OCI-LY1 (cell line): ENCODE results near the gene NFYA.
A peak's percentile ranks its signal among the peaks of the same experiment; 100 is the strongest.

Source experiments
- H2AFZ ChIP-seq: fragments of 200-600 bp; sonication (generic), shearing (Covaris generic); 2 replicates; pipeline ENCODE4 v1.6.0; 2014; ENCODE audit warnings: antibody characterized with exemption, mild to moderate bottlenecking, low read length
- H3F3A ChIP-seq: fragments of 200-600 bp; sonication (generic), shearing (Covaris generic); 2 replicates; pipeline ENCODE4 v1.6.0; 2014; ENCODE audit warnings: mild to moderate bottlenecking, antibody characterized with exemption, low read length, moderate library complexity; ENCODE audit not compliant: insufficient read depth
- H3K27ac ChIP-seq: fragments of 200-600 bp; sonication (generic); 2 replicates; pipeline ENCODE4 v1.5.1; 2014; ENCODE audit warnings: low read length, mixed run types, mild to moderate bottlenecking, low read depth; ENCODE audit not compliant: poor library complexity, severe bottlenecking
- H3K27me3 ChIP-seq: fragments of 200-600 bp; sonication (generic); 2 replicates; pipeline ENCODE4 v1.6.0; 2014; ENCODE audit warnings: antibody characterized with exemption, mild to moderate bottlenecking, low read length, moderate library complexity; ENCODE audit not compliant: insufficient read depth
- H3K36me3 ChIP-seq: fragments of 200-600 bp; sonication (generic); 2 replicates; pipeline ENCODE4 v1.6.1; 2014; ENCODE audit warnings: mild to moderate bottlenecking, antibody characterized with exemption, low read length, moderate library complexity, mixed read lengths; ENCODE audit not compliant: insufficient read depth
- H3K4me1 ChIP-seq: fragments of 200-600 bp; sonication (generic); 2 replicates; pipeline ENCODE4 v1.5.1; 2014; ENCODE audit warnings: mild to moderate bottlenecking, low read length, moderate library complexity; ENCODE audit not compliant: insufficient read depth, severe bottlenecking
- H3K4me2 ChIP-seq: fragments of 200-600 bp; sonication (generic), shearing (Covaris generic); 2 replicates; pipeline ENCODE4 v1.6.1; 2014; ENCODE audit warnings: low read length
- H3K4me3 ChIP-seq: fragments of 200-600 bp; sonication (generic); 2 replicates; pipeline ENCODE4 v1.5.1; 2014; ENCODE audit warnings: low read length, low read depth, mild to moderate bottlenecking, mixed read lengths; ENCODE audit not compliant: poor library complexity, severe bottlenecking
- H3K79me2 ChIP-seq: fragments of 200-600 bp; shearing (Covaris generic); 2 replicates; pipeline ENCODE4 v1.6.1; 2016; ENCODE audit warnings: mixed run types, low read length, mixed read lengths; ENCODE audit not compliant: insufficient read depth
- H3K9ac ChIP-seq: fragments of 200-600 bp; sonication (generic), shearing (Covaris generic); 2 replicates; pipeline ENCODE4 v1.6.1; 2014; ENCODE audit warnings: mild to moderate bottlenecking, low read length, mixed read lengths
- H3K9me2 ChIP-seq: fragments of 200-600 bp; sonication (generic), shearing (Covaris generic); 2 replicates; pipeline ENCODE4 v1.6.1; 2014; ENCODE audit warnings: low read depth, mild to moderate bottlenecking, low read length, mixed read lengths
- H3K9me3 ChIP-seq: fragments of 200-600 bp; shearing (Covaris generic); 2 replicates; pipeline ENCODE4 v1.6.1; 2014; ENCODE audit warnings: low read length, mixed read lengths
- H4K20me1 ChIP-seq: fragments of 200-600 bp; sonication (generic), shearing (Covaris generic); 2 replicates; pipeline ENCODE4 v1.6.0; 2016; ENCODE audit warnings: mild to moderate bottlenecking, low read length; ENCODE audit not compliant: insufficient read depth
- EZH2 ChIP-seq: fragments of 200-600 bp; sonication (generic), shearing (Covaris generic); IDR thresholded peaks from 2 replicates; pipeline ENCODE4 v1.8.0; 2017; ENCODE audit warnings: borderline replicate concordance, mixed run types, mild to moderate bottlenecking, antibody characterized with exemption, low read length, moderate library complexity, mixed read lengths
- TF ChIP-seq, protein P1 (sequence below): fragments of 200-600 bp; sonication (generic), shearing (Covaris generic); IDR thresholded peaks from 2 replicates; pipeline ENCODE4 v1.5.1; 2017; ENCODE audit warnings: mild to moderate bottlenecking, antibody characterized with exemption, low read length, moderate library complexity, mixed read lengths

The NFYA gene

DNA sequence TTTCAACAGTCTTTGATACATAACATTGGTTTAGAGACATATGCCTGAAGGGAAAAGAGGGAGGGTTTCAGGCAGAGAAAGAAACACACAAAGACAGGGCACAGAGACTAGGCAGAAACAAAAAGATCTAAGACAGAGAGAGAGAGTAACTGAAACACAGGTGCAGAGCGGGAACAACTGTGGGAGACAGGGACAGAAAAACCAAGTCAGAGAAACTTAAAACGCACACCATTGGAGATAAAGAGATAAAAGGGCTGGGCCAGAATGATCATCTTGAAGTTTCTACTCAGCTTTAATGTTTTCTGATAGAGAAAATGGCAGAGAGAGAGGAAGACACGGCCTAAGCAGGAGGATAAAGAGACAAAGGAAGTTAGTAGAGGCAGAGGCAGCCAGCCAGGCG lies 45.5 kb upstream of the NFYA start:
- H2AFZ ChIP-seq, result no peak overlapping the region

DNA sequence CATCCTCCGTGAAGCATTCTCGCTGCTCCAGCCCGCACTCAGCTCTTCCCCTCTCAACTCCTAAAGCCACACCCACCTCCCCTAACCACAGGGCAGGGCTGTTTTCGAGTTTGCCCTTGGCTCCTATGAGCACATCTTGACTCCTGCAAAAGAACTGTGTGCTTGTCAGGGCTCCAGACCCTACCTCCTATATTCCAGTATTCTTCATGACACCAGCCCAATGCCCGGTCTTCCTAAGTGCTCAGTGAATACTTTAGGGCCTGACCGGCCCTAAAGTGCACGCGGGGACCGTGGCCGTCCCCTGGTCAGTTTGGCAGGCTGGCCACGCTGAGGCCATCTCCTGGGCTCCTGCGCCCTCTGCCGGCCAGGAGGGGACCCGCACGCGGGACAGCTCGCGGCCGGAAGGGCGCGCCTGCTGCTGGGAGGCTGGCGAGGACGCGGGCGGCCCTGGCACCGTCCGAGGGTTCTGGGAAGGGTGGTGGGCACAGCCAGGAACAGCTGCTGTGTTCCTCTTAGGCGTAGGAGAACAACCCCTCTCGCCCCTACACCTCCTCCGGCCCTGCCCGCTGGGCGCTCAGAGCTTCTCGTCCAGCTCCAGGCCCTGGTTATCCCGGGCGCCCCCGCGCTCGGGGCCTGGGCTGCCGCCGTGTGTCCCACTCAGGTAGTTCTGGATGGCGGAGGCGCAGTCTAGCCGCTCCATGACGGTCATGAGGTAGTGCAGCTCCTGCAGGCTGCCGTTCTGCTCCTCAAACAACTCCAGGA lies 44.8 kb upstream of the NFYA start:
- Histone ChIP-seq H3K79me2 (no peaks in the 10 kb centered on the region), H3K9me2 (no peaks in the 10 kb centered on the region), H3K36me3 (no peaks in the 10 kb centered on the region), H3K4me3 (peak overlapping the region; percentile 52), H3K27me3 (no peaks in the 10 kb centered on the region; the same call in 1 of the 2 replicates), H2AFZ (0 out of 2 replicates have a peak overlapping the region, but pooled peaks have one; percentile 11), H3K27ac (no peak overlapping the region), H3K4me1 (peaks cover 15% of the 10 kb centered on the region), H3K9me3 (no peaks in the 10 kb centered on the region), H4K20me1 (no peaks in the 10 kb centered on the region), H3K9ac (peak overlapping the region; percentile 53; the same call in 1 of the 2 replicates), H3K4me2 (peak overlapping the region; percentile 68), H3F3A (no peaks in the 10 kb centered on the region)
- TF ChIP-seq EZH2, result no peak
- TF ChIP-seq, protein P1, sequence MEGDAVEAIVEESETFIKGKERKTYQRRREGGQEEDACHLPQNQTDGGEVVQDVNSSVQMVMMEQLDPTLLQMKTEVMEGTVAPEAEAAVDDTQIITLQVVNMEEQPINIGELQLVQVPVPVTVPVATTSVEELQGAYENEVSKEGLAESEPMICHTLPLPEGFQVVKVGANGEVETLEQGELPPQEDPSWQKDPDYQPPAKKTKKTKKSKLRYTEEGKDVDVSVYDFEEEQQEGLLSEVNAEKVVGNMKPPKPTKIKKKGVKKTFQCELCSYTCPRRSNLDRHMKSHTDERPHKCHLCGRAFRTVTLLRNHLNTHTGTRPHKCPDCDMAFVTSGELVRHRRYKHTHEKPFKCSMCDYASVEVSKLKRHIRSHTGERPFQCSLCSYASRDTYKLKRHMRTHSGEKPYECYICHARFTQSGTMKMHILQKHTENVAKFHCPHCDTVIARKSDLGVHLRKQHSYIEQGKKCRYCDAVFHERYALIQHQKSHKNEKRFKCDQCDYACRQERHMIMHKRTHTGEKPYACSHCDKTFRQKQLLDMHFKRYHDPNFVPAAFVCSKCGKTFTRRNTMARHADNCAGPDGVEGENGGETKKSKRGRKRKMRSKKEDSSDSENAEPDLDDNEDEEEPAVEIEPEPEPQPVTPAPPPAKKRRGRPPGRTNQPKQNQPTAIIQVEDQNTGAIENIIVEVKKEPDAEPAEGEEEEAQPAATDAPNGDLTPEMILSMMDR, result peak; percentile 98

More for the DNA sequence above, 45.5 kb upstream of the NFYA start:
- H3K9me2 ChIP-seq, result no peaks in the 10 kb centered on the region
- no peaks in the 10 kb centered on the region for H3K79me2 ChIP-seq
- no peaks in the 10 kb centered on the region for H3K36me3 ChIP-seq
- no peak overlapping the region for H3K27ac ChIP-seq
- no peak overlapping the region for H3K4me3 ChIP-seq
- no peaks in the 10 kb centered on the region for H4K20me1 ChIP-seq
- H3K4me2 ChIP-seq, result no peak overlapping the region; the same call in 1 of the 2 replicates
- no peaks in the 10 kb centered on the region for H3K9me3 ChIP-seq
- H3K4me1 ChIP-seq, result peaks cover 15% of the 10 kb centered on the region
- H3K27me3 ChIP-seq, result no peaks in the 10 kb centered on the region; the same call in 1 of the 2 replicates
- no peaks in the 10 kb centered on the region for H3F3A ChIP-seq
- no peak for TF ChIP-seq EZH2
- TF ChIP-seq, protein P1, result no peak
- no peak overlapping the region for H3K9ac ChIP-seq

DNA sequence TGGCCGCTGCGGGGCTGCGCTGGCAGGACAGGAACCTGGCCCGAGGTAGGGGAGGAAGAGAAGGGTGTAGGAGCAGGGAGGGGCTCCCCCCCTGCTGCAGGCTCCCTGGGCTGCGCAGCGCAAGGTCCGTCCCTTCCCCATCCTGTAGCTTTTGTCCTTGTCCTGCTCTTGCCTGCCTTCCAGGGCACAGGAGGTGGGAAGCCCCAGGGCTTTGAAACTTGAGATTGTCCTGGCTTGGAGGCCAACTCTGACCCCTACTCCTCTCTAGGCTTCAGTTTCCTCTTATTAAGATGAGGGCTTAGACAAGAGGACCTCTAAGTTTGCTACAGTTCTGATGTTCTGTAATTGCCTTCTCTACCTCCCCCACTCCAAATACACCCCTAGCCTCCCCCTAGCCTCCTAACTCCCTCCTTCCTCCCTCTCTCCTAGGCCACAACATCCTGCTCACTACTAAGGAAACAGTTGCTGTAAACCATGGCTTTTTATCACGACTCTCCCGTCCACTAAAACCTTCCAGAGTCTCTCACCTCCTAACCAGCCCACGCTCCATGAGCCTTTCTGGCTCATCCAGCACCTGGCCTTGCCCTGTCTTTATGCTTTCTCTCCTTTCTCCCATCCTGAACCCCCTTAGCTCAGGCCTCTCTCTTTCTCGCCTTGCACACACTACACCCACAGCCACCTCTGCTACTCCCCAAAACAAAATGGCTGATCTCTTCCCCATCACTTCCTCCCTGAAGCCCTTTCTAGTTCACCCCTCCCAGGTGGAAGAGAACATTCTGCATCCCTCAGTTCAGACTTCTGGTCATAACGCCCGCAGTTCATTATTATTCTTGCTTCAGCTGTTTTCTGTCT lies 44.0 kb upstream of the NFYA start:
- H3K27me3 ChIP-seq, result no peaks in the 10 kb centered on the region; the same call in 1 of the 2 replicates
- H3K36me3 ChIP-seq, result no peaks in the 10 kb centered on the region
- TF ChIP-seq EZH2, result no peak
- TF ChIP-seq, protein P1, result no peak
- no peaks in the 10 kb centered on the region for H3K9me2 ChIP-seq
- no peaks in the 10 kb centered on the region for H4K20me1 ChIP-seq
- H3K79me2 ChIP-seq, result no peaks in the 10 kb centered on the region
- H3K4me3 ChIP-seq, result peak overlapping the region; percentile 52
- H3K4me2 ChIP-seq, result peak overlapping the region; percentile 68
- H3K9ac ChIP-seq, result peak overlapping the region; percentile 53; the same call in 1 of the 2 replicates
- no peaks in the 10 kb centered on the region for H3K9me3 ChIP-seq
- 0 out of 2 replicates have a peak overlapping the region, but pooled peaks have one; percentile 11 for H2AFZ ChIP-seq
- no peak overlapping the region for H3K27ac ChIP-seq
- no peaks in the 10 kb centered on the region for H3F3A ChIP-seq
- H3K4me1 ChIP-seq, result peaks cover 15% of the 10 kb centered on the region
